GM21526 (cell line): ENCODE results near the gene CCDC190.
"Not testable (repeated sequence)": the region's sequence is repeated elsewhere in the genome, so short reads cannot be mapped to it uniquely, and the experiment has no call there.

Source experiments
- ATAC-seq: cut with Tn5 transposase; IDR thresholded peaks from one replicate; pipeline ENCODE4 v1.9.1; 2021; ENCODE audit warnings: moderate library complexity; ENCODE audit not compliant: unreplicated experiment, low FRiP score

CCDC190 gene

GRCh38 chr1:162878000-162878596 lies 17.1 kb upstream of the CCDC190 start:
- no peak for ATAC-seq

- ATAC-seq, result no peak
Measured at GRCh38 chr1:162877412-162877811, 16.4 kb upstream of the CCDC190 start.

GRCh38 chr1:162876751-162877150 lies 15.8 kb upstream of the CCDC190 start:
- ATAC-seq, result no peak

- no peak for ATAC-seq
Measured at GRCh38 chr1:162873671-162874666, 13.0 kb upstream of the CCDC190 start.

GRCh38 chr1:162872981-162873380 lies 12.0 kb upstream of the CCDC190 start:
- ATAC-seq, result no peak

GRCh38 chr1:162871417-162871816 lies 10.4 kb upstream of the CCDC190 start:
- not testable (repeated sequence) for ATAC-seq

GRCh38 chr1:162868972-162869371 lies 8.0 kb upstream of the CCDC190 start:
- ATAC-seq, result no peak

GRCh38 chr1:162861625-162862024 lies 650 bp upstream of the CCDC190 start:
- ATAC-seq, result no peak

GRCh38 chr1:162859191-162859590 lies 1.8 kb downstream of the CCDC190 start:
- no peak for ATAC-seq

- ATAC-seq, result no peak
Measured at GRCh38 chr1:162857850-162858249, 3.1 kb downstream of the CCDC190 start.

GRCh38 chr1:162856260-162856659 lies 4.7 kb downstream of the CCDC190 start:
- no peak for ATAC-seq

- ATAC-seq, result no peak
Measured at GRCh38 chr1:162855461-162856150, 5.4 kb downstream of the CCDC190 start.

- peak; percentile 79 for ATAC-seq
Measured at GRCh38 chr1:162854245-162854882, 6.6 kb downstream of the CCDC190 start.

GRCh38 chr1:162851341-162851740 lies 9.6 kb downstream of the CCDC190 start:
- ATAC-seq, result no peak

- ATAC-seq, result no peak
Measured at GRCh38 chr1:162849711-162850110, 11.3 kb downstream of the CCDC190 start.

- ATAC-seq, result no peak
Measured at GRCh38 chr1:162847839-162848453, 13.0 kb downstream of the CCDC190 start.

GRCh38 chr1:162846256-162847212 lies 14.4 kb downstream of the CCDC190 start:
- ATAC-seq, result no peak

GRCh38 chr1:162844153-162844552 lies 16.8 kb downstream of the CCDC190 start:
- ATAC-seq, result no peak

- ATAC-seq, result no peak
Measured at GRCh38 chr1:162840250-162840839, 20.6 kb downstream of the CCDC190 start.
